Mucosa of stomach (tissue), 1 donor: ENCODE data around the gene PTPRM.
"Not testable (repeated sequence)": the region's sequence is repeated elsewhere in the genome, so short reads cannot be mapped to it uniquely, and the experiment has no call there.

Experiments used
- H3K27me3 ChIP-seq: one replicate; pipeline ENCODE4 v1.7.0; 2013; ENCODE audit warnings: mild to moderate bottlenecking, low read length; ENCODE audit not compliant: control insufficient read depth, insufficient read depth
- H3K36me3 ChIP-seq: one replicate; pipeline ENCODE4 v1.7.0; 2013; ENCODE audit warnings: low read length; ENCODE audit not compliant: control insufficient read depth, insufficient read depth
- H3K4me1 ChIP-seq: one replicate; pipeline ENCODE4 v1.7.0; 2013; ENCODE audit warnings: mild to moderate bottlenecking, low read length; ENCODE audit not compliant: control insufficient read depth, insufficient read depth
- H3K4me3 ChIP-seq: one replicate; pipeline ENCODE4 v1.7.0; 2013; ENCODE audit warnings: low read length
- H3K9ac ChIP-seq: one replicate; pipeline ENCODE4 v1.7.0; 2013; ENCODE audit warnings: mild to moderate bottlenecking, low read length, moderate library complexity
- H3K9me3 ChIP-seq: one replicate; pipeline ENCODE4 v1.7.0; 2013; ENCODE audit warnings: mild to moderate bottlenecking, low read length, moderate library complexity; ENCODE audit not compliant: control insufficient read depth
- donor health status: Pancreatic carcinoma.

The PTPRM gene

GRCh38 chr18:8427339-8427738 lies 860.2 kb downstream of the PTPRM start:
- H3K4me3 ChIP-seq: no peak overlapping the region
- no peaks in the 10 kb centered on the region for H3K36me3 ChIP-seq
- H3K27me3 ChIP-seq: no peaks in the 10 kb centered on the region
- no peak overlapping the region for H3K9ac ChIP-seq
- H3K4me1 ChIP-seq: no peaks in the 10 kb centered on the region
- H3K9me3 ChIP-seq: no peaks in the 10 kb centered on the region

- Histone ChIP-seq H3K36me3 (no peaks in the 10 kb centered on the region), H3K27me3 (no peaks in the 10 kb centered on the region), H3K9me3 (no peaks in the 10 kb centered on the region), H3K4me3 (no peak overlapping the region), H3K9ac (no peak overlapping the region), H3K4me1 (no peaks in the 10 kb centered on the region)
These were observed 861.8 kb downstream of the PTPRM start for GRCh38 chr18:8428951-8429350.

GRCh38 chr18:8431036-8431435 lies 863.9 kb downstream of the PTPRM start:
- Histone ChIP-seq H3K4me1 (no peaks in the 10 kb centered on the region), H3K27me3 (no peaks in the 10 kb centered on the region), H3K9ac (no peak overlapping the region), H3K36me3 (no peaks in the 10 kb centered on the region), H3K9me3 (no peaks in the 10 kb centered on the region), H3K4me3 (no peak overlapping the region)

DNA sequence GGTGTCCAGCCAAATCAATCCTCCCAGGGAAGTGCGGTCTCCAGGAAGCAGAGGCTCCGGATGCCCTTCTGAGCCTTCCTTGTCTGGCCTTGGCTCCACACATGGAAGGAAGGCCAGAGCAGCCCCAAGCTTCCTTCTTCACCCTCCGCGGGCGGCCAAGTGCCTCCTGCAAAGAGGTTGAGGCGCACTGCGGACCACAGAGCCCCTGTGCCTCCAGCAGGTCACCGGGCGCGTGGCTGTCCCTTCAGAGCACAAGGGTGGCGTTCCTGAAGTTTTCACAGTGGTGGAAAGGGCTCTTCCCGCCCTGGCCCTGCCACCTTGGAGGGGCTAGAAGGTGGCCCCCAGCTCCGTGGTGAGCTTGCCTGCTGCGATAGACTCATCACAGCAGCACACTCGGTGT lies 866.2 kb downstream of the PTPRM start:
- Histone ChIP-seq H3K4me1 (no peaks in the 10 kb centered on the region), H3K27me3 (no peaks in the 10 kb centered on the region), H3K36me3 (no peaks in the 10 kb centered on the region), H3K9me3 (no peaks in the 10 kb centered on the region), H3K9ac (no peak overlapping the region), H3K4me3 (no peak overlapping the region)

DNA sequence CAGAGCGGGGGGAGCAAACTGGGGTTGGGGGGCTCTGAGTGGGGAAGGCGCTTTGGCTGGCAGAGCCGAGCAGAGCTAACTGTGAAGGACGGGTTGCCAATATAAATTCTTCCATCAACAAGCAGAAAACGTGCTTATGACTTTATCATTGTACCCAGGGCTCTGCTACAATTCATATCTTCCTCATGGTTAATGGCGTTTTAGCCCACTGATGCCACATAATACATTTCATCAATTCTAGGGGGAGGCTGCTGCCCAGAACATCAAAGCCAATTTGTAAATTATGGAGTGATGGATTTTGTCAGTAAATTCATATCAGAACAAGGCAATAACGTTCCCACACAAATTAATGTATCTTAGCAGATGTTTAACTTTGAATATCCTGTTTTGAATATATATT lies 866.7 kb downstream of the PTPRM start:
- Histone ChIP-seq H3K4me3 (no peak overlapping the region), H3K9me3 (no peaks in the 10 kb centered on the region), H3K27me3 (no peaks in the 10 kb centered on the region), H3K4me1 (no peaks in the 10 kb centered on the region), H3K9ac (no peak overlapping the region), H3K36me3 (no peaks in the 10 kb centered on the region)

GRCh38 chr18:8435376-8435775 lies 868.3 kb downstream of the PTPRM start:
- no peaks in the 10 kb centered on the region for H3K9me3 ChIP-seq
- no peak overlapping the region for H3K9ac ChIP-seq
- H3K36me3 ChIP-seq: no peaks in the 10 kb centered on the region
- no peak overlapping the region for H3K4me3 ChIP-seq
- no peaks in the 10 kb centered on the region for H3K4me1 ChIP-seq
- H3K27me3 ChIP-seq: no peaks in the 10 kb centered on the region

GRCh38 chr18:8439055-8439454 lies 871.9 kb downstream of the PTPRM start:
- Histone ChIP-seq H3K4me1 (no peaks in the 10 kb centered on the region), H3K4me3 (no peak overlapping the region)

DNA sequence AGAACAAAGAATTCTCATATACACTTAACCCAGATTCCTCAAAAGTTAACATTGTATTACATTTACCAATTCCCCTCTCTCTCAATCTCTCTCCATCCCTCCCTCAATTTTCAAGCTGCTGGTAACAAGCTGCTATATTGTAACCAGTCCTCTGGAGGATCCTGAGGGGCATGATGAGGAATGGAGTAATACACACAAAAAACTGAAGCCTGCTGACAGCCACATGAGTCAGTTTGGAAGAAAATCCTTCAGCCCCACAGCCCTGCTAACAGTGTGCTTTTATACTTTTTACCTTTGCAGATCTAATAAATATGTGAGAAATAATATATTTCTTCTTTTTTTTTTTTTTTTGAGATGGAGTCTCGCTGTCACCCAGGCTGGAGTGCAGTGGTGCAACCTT lies 876.4 kb downstream of the PTPRM start:
- Histone ChIP-seq H3K4me1 (no peaks in the 10 kb centered on the region), H3K36me3 (no peaks in the 10 kb centered on the region), H3K9ac (no peak overlapping the region), H3K4me3 (no peak overlapping the region), H3K9me3 (no peaks in the 10 kb centered on the region), H3K27me3 (no peaks in the 10 kb centered on the region)

More at GRCh38 chr18:8439055-8439454, 871.9 kb downstream of the PTPRM start:
- Histone ChIP-seq H3K9ac (no peak overlapping the region), H3K36me3 (no peaks in the 10 kb centered on the region), H3K27me3 (no peaks in the 10 kb centered on the region), H3K9me3 (no peaks in the 10 kb centered on the region)

GRCh38 chr18:8446936-8447335 lies 879.8 kb downstream of the PTPRM start:
- not testable (repeated sequence) for H3K9me3 ChIP-seq, H3K4me1 ChIP-seq, H3K36me3 ChIP-seq, H3K9ac ChIP-seq, H3K4me3 ChIP-seq, H3K27me3 ChIP-seq

DNA sequence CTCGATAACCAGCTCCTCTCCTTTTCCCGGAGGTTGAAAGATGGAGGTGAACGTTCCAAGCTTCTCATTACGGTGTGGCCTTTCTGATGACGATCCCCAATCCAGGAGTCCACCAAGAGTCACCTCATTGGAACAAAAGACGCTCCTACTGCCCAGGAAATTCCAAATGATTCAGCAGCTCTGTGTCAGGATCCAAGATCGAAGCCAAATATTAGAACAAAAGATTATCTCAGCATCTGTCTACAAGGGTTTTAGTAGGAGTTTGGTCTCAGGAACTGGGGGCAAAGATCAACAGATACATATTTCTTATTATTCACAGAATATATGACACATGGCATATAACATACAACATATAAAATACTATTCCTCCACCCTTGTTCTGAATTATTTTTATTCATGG lies 881.0 kb downstream of the PTPRM start:
- Histone ChIP-seq H3K9me3 (no peaks in the 10 kb centered on the region), H3K27me3 (no peaks in the 10 kb centered on the region), H3K4me3 (no peak overlapping the region), H3K36me3 (no peaks in the 10 kb centered on the region), H3K9ac (no peak overlapping the region), H3K4me1 (no peaks in the 10 kb centered on the region)

DNA sequence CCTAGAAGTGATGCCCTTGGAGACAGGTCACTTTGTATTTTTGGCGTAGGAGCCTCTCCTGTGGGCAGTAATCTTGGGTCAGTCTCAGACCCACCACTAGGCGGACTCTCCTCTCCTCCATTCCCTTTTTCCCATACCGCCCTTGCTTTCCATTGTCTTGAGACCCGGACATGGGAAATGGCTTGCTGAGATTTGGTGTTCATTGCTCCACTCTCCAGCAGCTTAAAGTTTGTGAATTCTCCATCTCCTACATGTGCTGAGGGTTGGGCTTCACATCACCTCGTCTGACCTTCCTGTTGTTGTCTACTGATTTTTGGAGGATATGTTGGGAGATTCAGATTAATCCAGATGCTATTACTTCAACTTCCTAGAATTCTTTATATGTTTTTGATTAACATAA lies 882.9 kb downstream of the PTPRM start:
- no peaks in the 10 kb centered on the region for H3K27me3 ChIP-seq
- no peak overlapping the region for H3K4me3 ChIP-seq
- H3K9me3 ChIP-seq: no peaks in the 10 kb centered on the region
- no peaks in the 10 kb centered on the region for H3K36me3 ChIP-seq
- no peaks in the 10 kb centered on the region for H3K4me1 ChIP-seq
- no peak overlapping the region for H3K9ac ChIP-seq

DNA sequence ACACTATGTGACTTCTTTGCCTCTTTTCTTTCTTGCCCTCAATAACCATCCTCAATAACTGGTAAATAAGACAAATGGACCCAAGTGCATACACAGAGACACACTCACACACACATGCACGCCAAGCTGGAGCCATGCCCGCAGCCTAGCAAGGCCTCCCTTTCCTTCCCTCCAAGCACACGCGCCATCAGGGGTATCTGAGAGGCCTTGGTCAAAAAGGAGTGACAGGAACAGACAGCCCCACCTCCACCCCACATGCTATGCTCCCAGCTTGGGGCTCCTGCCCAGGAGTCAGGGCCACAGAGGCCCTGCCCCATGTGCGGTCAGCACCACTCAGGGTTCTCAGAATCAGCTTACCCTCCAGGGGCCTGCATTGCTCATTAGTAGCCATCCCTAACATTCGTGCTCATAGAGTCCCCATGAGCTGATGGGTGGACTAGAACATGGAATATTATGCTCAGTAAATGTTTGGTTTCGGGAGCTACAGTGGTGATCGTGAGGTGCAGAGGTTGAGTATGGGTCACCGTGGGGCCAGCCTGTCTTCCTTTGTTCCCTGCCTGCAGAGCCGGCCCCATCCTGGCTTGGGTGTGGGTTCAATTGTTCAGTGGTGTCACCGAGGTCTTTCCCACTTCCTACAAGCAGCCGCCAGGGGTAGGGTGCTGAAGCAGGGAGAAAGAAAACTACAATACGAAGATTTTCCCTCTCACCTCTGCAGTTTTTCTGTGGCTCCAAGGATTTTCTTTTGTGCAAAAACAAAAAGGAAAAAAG lies 884.0 kb downstream of the PTPRM start:
- H3K4me3 ChIP-seq: no peak overlapping the region
- no peaks in the 10 kb centered on the region for H3K9me3 ChIP-seq
- H3K36me3 ChIP-seq: no peaks in the 10 kb centered on the region
- H3K27me3 ChIP-seq: no peaks in the 10 kb centered on the region
- no peak overlapping the region for H3K9ac ChIP-seq
- H3K4me1 ChIP-seq: no peaks in the 10 kb centered on the region

DNA sequence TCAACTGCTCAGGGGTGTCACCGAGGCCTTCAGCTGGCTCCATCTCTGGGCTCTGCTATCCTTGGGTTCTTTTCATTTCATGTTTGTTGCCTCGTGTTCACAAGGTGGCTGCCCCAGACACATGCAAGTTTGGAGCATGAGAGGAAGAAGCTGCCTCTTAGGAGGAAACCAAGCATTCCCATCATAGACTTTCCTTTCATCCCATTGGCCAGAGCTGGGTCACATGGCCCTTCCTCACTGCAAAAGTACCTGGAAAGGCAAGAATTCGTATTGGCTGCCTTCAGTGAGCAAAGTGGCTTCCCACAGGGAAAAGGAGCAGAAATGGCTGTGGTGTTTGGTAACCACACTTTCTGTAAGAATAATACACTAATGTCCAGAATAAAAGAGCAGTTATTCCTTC lies 886.4 kb downstream of the PTPRM start:
- no peaks in the 10 kb centered on the region for H3K4me1 ChIP-seq
- H3K4me3 ChIP-seq: no peak overlapping the region
- no peaks in the 10 kb centered on the region for H3K36me3 ChIP-seq
- H3K9me3 ChIP-seq: no peaks in the 10 kb centered on the region
- H3K27me3 ChIP-seq: no peaks in the 10 kb centered on the region
- no peak overlapping the region for H3K9ac ChIP-seq
